NCI-H187 treated with DMSO at 0.1 percent for 48 hours (cell line): Measurements from ENCODE around the gene MTERF1.
"Not testable (repeated sequence)": the region's sequence is repeated elsewhere in the genome, so short reads cannot be mapped to it uniquely, and the experiment has no call there.

Experiments
- DNase-seq: peaks from one replicate; lab custom pipeline; 2025; lab: John Stamatoyannopoulos, UW

Gene MTERF1, protein sequence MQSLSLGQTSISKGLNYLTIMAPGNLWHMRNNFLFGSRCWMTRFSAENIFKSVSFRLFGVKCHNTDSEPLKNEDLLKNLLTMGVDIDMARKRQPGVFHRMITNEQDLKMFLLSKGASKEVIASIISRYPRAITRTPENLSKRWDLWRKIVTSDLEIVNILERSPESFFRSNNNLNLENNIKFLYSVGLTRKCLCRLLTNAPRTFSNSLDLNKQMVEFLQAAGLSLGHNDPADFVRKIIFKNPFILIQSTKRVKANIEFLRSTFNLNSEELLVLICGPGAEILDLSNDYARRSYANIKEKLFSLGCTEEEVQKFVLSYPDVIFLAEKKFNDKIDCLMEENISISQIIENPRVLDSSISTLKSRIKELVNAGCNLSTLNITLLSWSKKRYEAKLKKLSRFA

DNA sequence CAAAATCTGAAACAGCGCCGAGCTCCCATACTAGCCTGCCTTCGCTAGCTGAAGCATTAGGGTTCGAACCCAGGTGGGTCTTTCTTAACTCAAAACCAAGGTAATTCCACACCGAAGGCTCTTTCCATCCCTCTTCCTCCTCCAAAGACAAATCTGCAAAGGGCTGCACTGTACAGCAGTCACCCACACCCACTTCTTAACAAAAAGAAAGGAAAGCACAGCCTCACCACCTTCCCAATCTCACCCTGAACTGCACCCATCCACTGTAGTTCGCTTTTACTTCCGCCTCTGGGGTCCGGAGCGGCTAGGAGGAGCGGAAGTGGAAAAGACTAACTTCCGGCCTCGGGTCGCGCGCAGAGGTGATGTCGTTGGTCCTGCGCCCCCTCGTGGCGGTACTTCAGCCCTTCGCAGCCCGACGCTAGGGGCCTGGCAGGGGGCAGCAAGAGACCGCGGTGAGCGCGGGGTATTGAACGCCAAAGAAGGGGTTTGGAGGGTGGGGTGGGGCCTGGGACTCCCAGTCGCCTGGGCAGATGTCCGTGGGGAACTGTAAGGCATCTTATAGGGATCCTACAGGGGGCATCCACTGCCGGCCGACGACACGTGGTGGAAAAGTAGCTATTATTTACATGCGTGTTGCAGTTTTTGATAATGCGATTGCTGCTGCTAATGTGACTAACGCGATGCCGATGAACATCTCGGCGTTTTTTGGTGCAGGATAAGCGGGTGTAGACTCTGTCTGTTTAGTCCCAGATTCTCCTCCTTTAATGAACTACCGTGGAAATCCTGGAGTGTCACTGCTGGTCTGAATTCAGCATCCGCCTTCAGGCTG lies at the start of gene MTERF1:
Gene MTERF1, minus strand, starts transcription at position 290 of the 829 bp plus-strand sequence. CDS start 619 bp downstream, outside the sequence.
- peak; percentile 88 for DNase-seq

DNA sequence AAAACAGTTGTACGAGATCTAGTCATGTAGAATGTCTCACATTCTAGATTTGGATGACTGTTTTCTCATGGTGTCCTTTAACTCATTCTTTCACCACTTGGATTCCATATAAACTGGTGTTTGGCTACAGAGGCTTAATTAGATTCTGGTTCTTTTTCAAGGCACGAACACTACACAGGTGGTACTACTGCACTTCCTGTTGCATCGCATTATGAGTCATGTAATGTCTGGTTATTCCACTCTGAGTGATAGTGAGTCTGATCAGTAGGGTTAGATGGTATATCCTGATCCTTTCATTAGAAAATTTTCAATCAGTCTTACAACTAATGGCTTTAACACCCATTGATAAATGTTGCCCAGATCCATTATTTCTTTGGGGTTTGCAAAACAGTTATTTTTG lies 49.0 kb upstream of the MTERF1 start:
- no peak for DNase-seq

DNA sequence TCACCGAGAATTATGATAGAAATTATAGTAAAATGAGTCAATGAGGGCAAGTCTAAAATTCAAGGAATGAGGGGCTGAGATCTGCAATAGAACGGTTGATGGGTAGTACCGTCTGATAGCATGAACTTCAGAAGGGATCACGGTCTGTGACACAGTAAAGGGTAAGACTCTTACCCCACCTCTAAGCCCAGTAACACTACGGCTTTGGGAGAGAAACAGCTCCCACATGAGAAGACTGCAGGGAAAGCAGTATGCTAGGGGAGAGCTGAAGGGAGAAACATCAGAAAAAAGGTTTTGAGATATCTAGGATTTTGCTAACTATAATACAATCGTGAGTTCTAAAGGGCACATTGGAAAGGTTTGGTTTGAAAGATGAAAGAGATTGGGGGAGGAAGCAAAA lies 47.4 kb upstream of the MTERF1 start:
- no peak for DNase-seq

DNA sequence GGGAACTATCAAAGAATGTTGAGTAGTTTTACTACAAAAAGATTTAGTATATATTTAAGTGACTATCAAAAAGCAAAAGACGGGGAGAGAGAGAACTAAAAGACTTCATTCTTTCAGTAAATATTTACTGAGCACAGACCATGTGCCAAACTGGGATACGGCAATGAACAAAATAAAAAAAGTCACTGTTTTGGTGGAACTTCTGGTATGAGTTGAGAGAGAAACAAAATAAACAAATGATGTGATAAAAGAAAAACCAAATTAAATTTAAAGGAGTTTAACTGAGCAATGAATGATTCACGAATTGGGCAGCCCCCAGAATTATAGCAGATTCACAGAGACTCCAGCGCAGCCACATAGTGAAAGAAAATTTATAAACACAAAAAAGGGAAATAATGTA lies 42.4 kb upstream of the MTERF1 start:
- no peak for DNase-seq

DNA sequence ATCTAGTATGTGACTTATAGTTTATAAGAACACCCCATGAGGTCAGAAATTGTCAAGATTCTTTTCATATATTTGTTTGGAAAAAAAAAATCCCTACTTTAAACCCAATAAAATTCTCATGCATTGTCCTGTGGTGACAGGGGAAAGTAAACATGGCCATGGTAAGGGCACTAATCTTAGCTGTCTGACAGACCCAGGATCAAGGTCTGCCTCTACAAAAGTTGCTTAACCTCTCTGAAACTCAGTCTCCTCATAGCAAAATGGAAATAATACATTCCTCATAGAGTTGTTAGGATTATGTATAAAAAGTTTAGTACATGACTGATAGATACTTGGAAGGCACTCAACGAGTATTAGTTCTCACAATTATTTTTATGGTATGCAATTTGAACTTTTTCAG lies 37.9 kb upstream of the MTERF1 start:
- DNase-seq: no peak

DNA sequence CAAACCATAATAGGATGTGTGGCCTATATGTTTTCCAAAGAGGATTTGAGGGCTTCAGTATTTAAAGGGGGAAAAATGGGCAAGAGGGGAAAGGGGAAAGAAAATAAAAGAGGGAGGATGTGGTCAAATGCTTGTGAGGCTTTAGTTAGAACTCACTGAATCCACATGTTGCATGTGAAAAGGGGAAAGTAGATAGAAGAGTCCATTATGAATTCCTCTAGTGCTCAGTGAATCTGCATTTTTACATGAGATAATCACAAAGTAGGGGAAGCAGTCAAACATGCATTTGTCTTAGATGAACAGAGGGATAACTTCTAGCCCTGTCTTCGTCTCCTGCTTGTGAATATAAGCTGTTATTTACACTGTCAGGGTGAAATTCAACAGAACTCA lies 35.5 kb upstream of the MTERF1 start:
- no peak for DNase-seq

DNA sequence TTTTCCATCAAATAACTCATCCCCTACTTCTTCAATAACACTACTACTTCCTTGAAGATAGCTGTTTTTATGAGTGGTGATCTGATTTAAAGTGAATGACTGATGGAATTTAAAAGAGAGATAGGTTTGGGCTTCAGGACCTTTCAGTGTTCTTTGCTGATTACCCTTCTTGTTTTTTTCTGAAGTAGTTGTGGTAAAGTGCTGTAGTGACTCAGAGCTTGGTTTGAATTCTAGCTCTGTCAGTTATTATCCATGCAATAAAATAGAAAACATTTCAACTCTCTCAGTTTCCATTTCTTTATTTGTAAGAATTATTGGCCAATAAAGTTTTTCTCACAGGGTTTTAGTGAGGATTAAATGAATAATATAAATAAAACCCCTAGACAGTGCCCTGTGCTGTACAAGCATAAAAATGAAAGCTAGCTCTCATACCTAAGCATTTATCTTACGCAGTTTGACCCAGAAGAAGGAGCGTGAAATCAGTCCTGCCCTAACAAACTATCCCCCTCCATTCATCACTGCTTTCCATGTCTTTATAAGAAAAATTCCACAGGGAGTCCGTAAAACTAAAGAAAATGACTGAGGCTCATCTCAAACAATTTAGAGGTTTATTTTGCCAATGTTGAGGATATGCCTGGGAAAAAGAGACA lies 35.0 kb upstream of the MTERF1 start:
- DNase-seq: no peak

DNA sequence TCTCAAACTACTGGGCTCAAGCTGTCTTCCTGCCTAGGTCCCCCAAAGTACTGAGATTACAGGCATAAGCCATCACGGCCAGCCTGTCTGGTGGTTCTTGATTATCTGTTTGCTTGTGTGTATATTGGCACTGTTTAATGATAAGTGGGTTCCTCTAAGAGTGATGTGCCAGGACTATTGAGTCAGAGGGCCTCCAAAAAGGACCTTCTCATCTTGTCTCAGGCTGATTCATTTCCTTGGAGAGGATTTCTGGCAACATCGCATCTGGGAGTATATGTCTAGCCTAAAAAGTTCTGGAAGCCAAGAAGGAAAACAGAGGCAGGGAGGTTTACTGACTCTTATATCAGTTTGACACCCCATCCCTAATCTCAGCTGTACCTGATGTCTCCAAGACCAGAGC lies 33.1 kb upstream of the MTERF1 start:
- DNase-seq: no peak

DNA sequence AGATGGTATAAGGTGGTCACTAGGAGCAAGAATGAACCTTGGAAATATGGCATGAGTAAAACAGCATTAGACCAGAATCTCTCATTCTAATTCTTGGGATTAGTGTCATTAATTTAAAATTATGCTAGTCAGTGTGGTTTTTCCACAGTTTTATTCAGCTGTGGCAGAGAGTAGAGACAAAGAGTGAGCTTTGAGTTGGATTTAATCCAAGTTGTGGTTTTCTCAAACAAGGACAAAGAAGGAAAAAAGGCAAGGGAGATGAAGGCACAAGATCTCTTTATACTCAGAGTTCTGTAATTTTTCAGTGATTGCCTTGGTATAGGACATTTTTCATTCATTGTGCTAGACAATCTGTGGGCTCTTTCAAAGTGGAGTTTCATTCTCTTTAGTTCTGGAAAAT lies 32.0 kb upstream of the MTERF1 start:
- no peak for DNase-seq

DNA sequence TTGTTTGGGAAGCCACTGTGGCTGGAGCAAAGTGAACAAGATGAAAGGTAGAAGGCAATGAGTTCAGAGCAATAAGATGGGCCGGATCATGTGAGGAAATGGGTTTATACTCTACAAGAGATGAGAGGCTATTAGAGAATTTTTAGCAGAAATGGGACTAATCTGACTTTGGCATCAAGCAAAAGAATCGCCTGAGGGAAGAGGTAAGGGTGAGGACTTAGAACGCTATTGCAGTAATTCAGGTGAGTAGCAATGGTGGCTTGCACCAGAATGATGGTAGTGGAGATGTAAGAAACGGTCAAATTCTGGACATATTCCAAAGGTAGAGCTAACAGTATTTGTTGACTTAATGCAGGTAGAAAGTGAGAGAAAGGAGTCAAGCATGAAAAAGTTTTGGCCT lies 30.6 kb upstream of the MTERF1 start:
- no peak for DNase-seq

DNA sequence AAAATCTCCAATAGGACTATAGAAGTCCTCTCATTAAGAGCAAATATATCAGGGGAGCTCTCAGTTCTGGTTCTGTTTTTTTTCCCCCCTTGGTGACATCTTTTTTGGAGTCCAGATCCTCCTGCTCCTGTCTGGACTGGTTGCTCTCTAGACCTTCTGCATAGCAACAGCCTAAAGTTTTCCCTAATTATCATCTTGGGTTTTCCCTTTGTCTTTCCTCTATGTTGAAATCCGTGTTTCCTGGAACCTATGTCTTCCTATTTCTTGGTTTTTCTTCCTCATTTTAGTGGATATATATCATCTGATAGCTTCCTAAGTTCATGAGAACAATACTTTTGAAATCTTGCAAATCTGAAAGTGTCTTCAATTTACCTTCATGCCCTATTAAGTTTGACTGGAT lies 29.7 kb upstream of the MTERF1 start:
- DNase-seq: no peak

DNA sequence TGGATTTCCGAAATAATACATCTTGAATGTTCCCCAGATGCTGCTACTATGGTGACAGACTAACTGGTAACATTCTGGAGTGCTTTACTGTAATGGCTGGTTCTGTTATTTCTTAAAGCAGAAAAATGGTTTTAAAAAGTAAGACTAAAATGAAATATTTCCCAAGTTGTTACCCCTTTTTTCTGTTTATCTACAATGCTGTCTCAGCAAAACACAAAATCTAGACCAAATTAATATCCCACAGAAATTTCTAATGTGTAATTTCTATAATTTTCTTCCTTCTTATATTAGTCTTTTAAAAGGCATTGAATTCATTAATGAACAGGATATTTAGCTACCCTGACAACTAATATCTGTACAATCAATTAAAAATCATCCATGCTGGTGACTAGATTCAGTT lies 19.1 kb upstream of the MTERF1 start:
- no peak for DNase-seq

DNA sequence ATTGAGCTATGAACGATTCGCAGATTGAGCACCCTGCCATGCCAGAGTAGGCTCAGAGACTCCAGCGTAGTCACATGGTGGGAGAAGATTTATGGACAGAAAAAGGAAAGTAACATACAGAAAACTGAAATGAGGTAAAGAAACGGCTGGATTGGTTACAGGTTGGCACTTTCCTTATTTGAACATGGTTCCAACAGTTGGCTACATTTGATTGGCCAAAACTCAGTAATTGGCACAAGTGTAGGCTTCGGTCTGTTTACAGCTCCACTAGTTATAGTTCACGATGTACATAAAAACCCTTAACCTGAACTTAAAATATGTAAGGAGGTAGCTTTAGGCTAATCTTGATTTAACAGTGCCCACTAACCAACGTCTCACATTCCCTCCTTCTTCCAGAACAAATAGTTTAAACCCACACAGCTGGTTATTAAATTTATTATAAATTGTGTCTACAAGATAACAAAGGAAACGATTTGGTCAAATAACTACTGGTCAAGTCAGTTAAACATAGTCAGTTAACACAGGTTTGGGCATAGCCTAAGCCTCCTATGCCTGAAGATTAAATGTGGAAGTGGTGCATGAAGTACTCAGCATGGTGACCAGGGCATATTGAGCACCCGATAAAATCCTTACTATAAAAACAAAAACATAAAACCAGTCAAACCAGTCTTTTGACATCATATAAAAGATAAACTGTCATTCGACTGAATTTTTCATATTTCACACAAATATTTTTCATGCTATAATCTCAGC lies 17.9 kb upstream of the MTERF1 start:
- no peak for DNase-seq

DNA sequence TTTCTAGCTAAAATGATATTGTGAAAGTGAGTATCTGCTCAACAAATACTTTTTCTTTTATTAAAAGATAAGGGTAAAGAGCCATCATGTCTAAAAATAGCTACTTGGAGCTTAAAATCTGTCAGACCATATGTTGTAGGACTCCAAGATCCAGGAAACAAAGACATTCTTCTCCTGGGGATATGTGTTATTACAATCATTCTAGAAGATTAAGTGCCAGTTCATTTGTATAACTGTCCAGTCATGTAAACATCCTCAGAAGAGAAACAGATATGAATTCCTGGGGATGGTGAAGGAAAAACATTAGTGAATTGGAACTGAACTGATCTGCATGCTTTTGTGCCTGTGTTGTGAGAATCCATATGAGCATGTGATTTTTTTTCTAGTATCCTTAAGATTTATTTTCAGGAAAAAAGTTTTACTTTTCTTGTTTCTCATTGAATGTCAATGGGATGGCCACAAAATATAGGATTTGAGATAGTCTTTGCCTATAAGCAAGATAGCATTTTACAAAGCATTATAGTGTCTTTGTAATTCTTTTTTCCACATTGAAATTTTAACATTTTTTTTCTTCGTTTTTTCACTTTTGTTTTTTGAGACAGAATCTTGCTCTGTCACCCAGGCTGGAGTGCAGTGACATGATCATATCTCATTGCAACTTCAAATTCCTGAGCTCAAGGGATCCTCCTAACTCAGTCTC lies 14.4 kb upstream of the MTERF1 start:
- no peak for DNase-seq

DNA sequence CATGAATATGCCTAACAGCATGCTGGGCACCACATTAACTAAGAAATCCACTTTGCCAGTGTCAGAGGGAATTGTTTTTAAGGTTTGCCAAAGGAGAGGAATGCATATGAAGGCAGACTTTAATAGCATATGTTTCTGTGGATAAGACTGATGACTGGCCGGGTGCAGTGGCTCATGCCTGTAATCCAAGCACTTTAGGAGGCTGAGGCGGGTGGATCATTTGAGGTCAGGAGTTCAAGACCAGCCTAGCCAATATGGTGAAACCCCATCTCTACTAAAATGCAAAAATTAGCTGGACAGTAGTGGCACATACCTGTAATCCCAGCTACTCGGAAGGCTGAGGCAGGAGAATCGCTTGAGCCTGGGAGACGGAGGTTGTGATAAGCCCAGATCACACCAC lies 13.2 kb upstream of the MTERF1 start:
- DNase-seq: not testable (repeated sequence)

DNA sequence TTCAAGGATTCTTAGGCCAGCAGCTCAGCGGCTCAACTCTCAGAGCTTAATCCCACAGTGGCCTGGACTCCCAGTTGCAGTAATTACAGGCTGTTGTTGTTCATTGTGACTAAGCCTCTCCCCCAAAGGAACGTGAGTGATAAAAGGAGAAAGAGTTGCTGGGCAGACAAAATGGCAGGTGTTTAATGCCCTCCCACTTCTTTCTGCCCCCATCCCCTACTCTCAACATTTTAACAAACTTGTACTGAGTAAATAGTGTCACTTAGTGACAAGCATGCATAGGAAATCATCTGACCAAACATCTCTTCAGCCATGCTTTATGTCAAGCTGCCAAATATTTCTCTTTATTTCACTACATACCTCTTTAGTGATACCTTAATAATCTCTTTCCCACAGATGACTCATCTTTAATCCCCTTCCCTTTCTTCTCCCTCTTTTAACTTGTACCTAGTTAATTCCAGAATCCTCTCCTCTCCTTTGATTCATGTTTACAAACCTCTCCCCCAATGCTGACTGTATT lies 12.4 kb upstream of the MTERF1 start:
- no peak for DNase-seq

DNA sequence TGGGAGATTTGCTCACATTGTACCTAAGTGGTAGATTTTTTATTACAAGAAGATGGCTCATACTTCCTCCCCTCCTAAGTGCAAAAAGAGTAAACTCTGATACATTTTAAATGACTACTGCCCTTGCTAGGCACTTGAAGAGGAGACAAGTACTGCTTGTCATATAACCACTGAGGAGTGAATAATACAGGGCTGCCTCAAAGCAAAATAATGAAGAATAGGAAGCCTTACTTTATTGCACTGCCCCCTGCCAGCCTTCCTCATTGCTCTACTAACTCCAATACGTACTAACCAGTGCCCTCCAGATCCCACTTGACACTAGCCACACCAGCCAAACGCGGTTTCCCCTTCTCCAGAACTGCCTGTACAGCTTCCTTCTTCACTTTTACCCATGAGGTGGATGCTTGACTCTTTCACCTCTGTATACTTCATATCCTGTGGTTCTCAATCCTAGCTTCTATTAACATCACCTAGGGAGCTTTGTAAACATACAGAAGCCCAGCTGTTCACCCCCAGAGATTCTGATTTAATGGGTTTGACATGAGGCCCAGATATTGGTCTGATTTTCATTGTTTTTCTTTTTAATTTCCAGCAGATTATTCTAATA lies 11.7 kb upstream of the MTERF1 start:
- no peak for DNase-seq

DNA sequence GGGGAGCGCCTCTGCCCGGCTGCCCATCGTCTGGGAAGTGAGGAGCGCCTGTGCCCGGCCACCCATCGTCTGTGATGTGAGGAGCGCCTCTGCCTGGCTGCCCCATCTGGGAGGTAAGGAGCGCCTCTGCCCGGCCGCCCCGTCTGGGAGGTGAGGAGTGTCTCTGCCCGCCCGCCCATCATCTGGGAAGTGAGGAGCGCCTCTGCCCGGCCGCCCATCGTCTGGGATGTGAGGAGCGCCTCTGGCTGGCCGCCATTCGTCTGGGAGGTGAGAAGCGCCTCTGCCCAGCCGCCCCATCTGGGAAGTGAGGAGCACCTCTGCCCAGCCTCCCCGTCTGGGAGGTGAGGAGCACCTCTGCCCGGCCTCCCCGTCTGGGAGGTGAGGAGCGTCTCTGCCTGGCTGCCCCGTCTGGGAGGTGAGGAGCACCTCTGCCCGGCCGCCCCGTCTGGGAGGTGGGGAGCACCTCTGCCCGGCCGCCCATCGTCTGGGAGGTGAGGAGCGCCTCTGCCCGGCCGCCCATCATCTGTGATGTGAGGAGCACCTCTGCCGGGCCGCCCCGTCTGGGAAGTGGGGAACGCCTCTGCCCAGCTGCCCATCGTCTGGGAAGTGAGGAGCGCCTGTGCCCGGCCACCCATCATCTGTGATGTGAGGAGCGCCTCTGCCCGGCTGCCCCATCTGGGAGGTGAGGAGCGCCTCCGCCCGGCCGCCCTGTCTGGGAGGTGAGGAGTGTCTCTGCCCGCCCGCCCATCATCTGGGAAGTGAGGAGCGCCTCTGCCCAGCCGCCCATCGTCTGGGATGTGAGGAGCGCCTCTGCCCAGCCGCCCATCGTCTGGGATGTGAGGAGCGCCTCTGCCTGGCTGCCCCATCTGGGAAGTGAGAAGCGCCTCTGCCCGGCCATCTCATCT lies 8.0 kb upstream of the MTERF1 start:
- DNase-seq: not testable (repeated sequence)

DNA sequence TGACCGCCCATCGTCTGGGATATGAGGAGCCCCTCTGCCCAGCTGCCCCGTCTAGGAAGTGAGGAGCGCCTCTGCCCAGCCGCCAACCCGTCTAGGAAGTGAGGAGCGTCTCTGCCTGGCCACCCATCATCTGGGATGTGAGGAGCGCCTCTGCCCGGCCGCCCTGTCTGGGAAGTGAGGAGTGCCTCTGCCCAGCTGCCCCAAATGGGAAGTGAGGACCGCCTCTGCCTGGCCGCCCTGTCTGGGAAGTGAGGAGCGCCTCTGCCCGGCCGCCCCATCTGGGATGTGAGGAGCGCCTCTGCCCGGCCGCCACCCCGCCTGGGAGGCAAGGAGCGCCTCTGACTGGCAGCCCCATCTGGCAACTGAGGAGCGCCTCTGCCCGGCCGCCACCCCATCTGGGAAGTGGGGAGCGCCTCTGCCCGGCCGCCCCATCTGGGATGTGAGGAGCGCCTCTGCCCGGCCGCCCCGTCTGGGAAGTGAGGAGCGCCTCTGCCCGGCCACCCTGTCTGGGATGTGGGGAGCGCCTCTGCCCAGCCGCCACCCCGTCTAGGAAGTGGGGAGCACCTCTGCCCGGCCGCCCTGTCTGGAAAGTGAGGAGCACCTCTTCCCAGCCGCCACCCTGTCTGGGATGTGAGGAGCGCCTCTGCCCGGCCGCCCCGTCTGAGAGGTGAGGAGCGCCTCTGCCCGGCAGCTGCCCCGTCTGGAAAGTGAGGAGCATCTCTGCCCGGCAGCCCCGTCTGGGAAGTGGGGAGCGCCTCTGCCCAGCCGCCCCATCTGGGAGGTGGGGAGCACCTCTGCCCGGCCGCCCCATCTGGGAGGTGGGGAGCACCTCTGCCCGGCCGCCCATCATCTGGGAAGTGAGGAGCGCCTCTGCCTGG lies 7.1 kb upstream of the MTERF1 start:
- DNase-seq: not testable (repeated sequence)
